H1 (cell line): ENCODE results near the gene DEFB114. TPM values are rescaled to one million over a fixed set of nuclear protein-coding genes. Genes with fewer than 3 reads are reported as not detected.

Source experiments
- ASH2L ChIP-seq: fragments of 200-600, 300-600 bp; sonication (generic); IDR thresholded peaks from one replicate; pipeline ENCODE4 v1.7.1; 2017; ENCODE audit warnings: low read length
- BCL11A ChIP-seq, 2 experiments: IDR thresholded peaks; one replicate each; pipeline ENCODE4 v1.6.1; 2011; ENCODE audit warnings: low read depth in 2 of 2, low read length in 2 of 2, mild to moderate bottlenecking in 2 of 2
- BRCA1 ChIP-seq: IDR thresholded peaks from 2 replicates; pipeline ENCODE4 v1.6.1; 2012; ENCODE audit warnings: low read depth, low read length, improper control_type of control experiment
- CBX5 ChIP-seq: fragments of 300-800, 300-1000 bp; sonication (generic); IDR thresholded peaks from 2 replicates; pipeline ENCODE4 v1.7.1; 2016; ENCODE audit warnings: antibody characterized with exemption, low read length, low read depth
- CBX8 ChIP-seq: fragments of 300-800, 300-1000 bp; sonication (generic); IDR thresholded peaks from 2 replicates; pipeline ENCODE4 v1.7.1; 2016; ENCODE audit warnings: low read depth, low read length, borderline replicate concordance
- CHD7 ChIP-seq: fragments of 300-600 bp; sonication (generic); IDR thresholded peaks from 2 replicates; pipeline ENCODE4 v1.7.1; 2012; ENCODE audit warnings: low read length, moderate library complexity, mild to moderate bottlenecking, inconsistent platforms; ENCODE audit not compliant: insufficient replicate concordance
- EGR1 ChIP-seq: IDR thresholded peaks from 2 replicates; pipeline ENCODE4 v1.6.1; 2011; ENCODE audit warnings: low read depth, low read length, borderline replicate concordance
- JUND ChIP-seq: IDR thresholded peaks from 2 replicates; pipeline ENCODE4 v1.6.1; 2011; ENCODE audit warnings: mild to moderate bottlenecking, improper control_type of control experiment, low read length
- MAFK ChIP-seq: IDR thresholded peaks from 2 replicates; pipeline ENCODE4 v1.6.1; 2012; ENCODE audit warnings: low read depth, mild to moderate bottlenecking, improper control_type of control experiment, low read length
- PHF8 ChIP-seq: fragments of 200-600 bp; sonication (generic); conservative IDR thresholded peaks from 2 replicates; pipeline ENCODE4 v1.7.1; 2012; ENCODE audit warnings: low read depth, mild to moderate bottlenecking, inconsistent platforms, low read length, moderate library complexity
- POU5F1 ChIP-seq: IDR thresholded peaks from 2 replicates; pipeline ENCODE4 v1.6.1; 2011; ENCODE audit warnings: low read depth, mild to moderate bottlenecking, low read length, moderate library complexity
- RXRA ChIP-seq: IDR thresholded peaks from 2 replicates; pipeline ENCODE4 v1.6.1; 2011; ENCODE audit warnings: low read depth, mild to moderate bottlenecking, low read length, moderate library complexity; ENCODE audit not compliant: insufficient read depth
- SAP30 ChIP-seq: fragments of 300-600 bp; sonication (generic); IDR thresholded peaks from 2 replicates; pipeline ENCODE4 v1.7.1; 2012; ENCODE audit warnings: low read length, moderate library complexity, mild to moderate bottlenecking, inconsistent platforms; ENCODE audit not compliant: insufficient read depth, insufficient replicate concordance
- polyA plus RNA-seq, 7 experiments: library from polyadenylated mRNA; depleted of rRNA in 3 of 7; stranded (reverse) in 5 of 7; unstranded in 2 of 7; fragments of >200 nt in 5 of 7; fragments of 200-250 nt in 2 of 7; gene quantifications; 1 replicate in 5 of 7; 2 replicates in 1 of 7; 4 replicates in 1 of 7; pipeline versions ENCODE4 v1.2.1 to v1.2.3, GENCODE V29; 2011 to 2013; ENCODE audit warnings: missing spikeins in 2 of 7, mixed read lengths in 2 of 7
- total RNA-seq: library from RNA; stranded (reverse); fragmentation: NEBNext Ultra II Directional; extraction: Animal tissue kit (Norgen Biotek cat#: 25700); gene quantifications from 2 replicates; pipeline ENCODE4 v1.2.1, GENCODE V29; 2021

Gene DEFB114
- total and polyA plus RNA-seq, 2 of the 8 experiments (the other 6 are each of a cell fraction or from before 2014, with no cell fraction given), result not detected

- TF ChIP-seq CHD7 (no peak), SAP30 (no peak), PHF8 (no peak), EGR1 (no peak), POU5F1 (no peak), JUND (no peak), MAFK (no peak), ASH2L (no peak), RXRA (no peak), BRCA1 (no peak), CBX5 (no peak), CBX8 (no peak), BCL11A (IDR thresholded peaks at IDR 0.05; ENCODE audit: low read depth in 2 of 2, low read length in 2 of 2) (no peak)
Measured at GRCh38 chr6:49969605-49970004, 5.6 kb upstream of the DEFB114 start, which contains the start of gene DEFB113 (continued).
